HG03521 (cell line): ENCODE measurements around the gene HMCN2.
"Not testable (repeated sequence)": the region's sequence is repeated elsewhere in the genome, so short reads cannot be mapped to it uniquely, and the experiment has no call there.

ENCODE experiments used
- ATAC-seq: cut with Tn5 transposase; IDR thresholded peaks from one replicate; pipeline ENCODE4 v1.9.1; 2021; ENCODE audit warnings: mild to moderate bottlenecking, moderate library complexity; ENCODE audit not compliant: unreplicated experiment

HMCN2 gene

GRCh38 chr9:130427326-130427725, 161.8 kb downstream of the HMCN2 start:
- no peak for ATAC-seq

GRCh38 chr9:130428086-130428665, 162.6 kb downstream of the HMCN2 start:
- ATAC-seq, result no peak

- no peak for ATAC-seq
Observed at GRCh38 chr9:130429381-130429780, 163.8 kb downstream of the HMCN2 start.

GRCh38 chr9:130429831-130430230, 164.3 kb downstream of the HMCN2 start:
- no peak for ATAC-seq

- ATAC-seq, result no peak
Observed at GRCh38 chr9:130430232-130430631, 164.7 kb downstream of the HMCN2 start.

DNA sequence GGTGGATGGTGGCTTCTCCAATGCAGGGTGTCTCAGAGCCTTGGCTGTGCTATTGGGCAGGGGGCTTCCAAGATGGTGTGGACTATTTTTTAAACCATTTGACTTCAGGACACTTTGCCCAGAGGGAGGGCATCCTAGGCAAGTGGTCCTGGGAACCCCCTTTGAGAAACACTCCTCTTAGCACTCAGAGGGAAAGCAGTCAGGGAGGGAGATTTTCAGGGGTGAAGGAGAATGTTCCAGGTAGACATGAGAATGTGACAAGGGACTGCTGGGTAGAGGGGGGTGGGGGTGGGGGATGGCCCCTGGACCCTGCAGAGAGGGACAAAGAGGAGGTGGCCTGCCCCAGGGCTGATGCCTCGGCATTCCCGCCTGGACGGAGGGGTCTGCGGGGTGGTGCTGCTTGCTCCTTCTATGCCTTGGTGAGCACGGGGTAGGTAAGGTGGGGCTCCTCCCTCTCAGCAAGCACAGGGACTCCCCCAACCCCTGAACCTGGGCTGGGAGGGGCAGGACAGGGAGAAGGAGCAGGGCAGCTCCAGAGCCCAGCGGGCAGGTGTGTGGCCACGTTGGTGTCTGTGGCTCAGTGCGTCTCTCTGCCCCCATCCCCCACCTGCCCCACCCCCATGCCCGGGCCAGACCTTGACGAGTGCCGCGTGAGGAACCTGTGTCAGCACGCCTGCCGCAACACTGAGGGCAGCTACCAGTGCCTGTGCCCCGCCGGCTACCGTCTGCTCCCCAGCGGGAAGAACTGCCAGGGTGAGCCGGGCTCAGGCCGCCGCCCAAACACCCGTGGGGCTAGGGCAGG, 165.4 kb downstream of the HMCN2 start:
- no peak for ATAC-seq

GRCh38 chr9:130431536-130432303, 166.2 kb downstream of the HMCN2 start:
- no peak for ATAC-seq

DNA sequence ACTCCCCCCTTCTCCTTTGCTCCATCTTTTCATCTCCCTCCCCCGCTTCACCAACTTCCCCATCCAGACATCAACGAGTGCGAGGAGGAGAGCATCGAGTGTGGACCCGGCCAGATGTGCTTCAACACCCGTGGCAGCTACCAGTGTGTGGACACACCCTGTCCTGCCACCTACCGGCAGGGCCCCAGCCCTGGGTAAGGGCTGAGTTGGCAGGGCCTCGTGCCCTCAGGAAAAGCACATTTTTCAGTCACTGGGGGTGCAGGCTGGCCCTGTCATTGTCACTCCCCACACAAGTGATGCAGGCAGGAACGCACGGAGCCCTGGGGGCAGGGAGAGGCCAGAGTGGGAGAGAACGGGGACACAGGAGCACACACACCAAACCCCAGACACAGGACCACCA, 166.8 kb downstream of the HMCN2 start:
- no peak for ATAC-seq

- ATAC-seq, result no peak
Observed at GRCh38 chr9:130432796-130433167, 167.2 kb downstream of the HMCN2 start.

DNA sequence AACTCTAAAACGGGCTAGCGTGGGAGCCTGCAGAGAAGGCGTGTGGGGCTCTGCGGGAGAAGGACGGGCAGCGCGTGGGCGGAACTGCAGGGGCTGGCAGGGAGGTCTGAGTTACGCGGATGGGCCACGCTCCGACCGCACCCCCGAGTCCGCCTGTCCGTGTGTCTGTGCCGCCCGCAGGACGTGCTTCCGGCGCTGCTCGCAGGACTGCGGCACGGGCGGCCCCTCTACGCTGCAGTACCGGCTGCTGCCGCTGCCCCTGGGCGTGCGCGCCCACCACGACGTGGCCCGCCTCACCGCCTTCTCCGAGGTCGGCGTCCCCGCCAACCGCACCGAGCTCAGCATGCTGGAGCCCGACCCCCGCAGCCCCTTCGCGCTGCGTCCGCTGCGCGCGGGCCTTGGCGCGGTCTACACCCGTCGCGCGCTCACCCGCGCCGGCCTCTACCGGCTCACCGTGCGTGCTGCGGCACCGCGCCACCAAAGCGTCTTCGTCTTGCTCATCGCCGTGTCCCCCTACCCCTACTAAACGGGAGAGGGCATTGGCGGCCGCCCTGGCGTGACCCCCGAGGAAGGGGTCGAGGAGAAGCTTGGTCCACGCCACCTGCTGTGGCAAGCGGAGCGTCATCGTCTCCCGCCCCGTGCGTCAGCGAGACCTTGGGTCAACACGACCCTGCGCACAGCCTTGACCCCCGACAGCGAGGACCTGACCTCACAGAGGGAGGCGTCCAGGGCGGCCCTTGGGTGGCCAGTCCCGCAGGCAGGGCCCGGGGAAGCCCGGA, 167.8 kb downstream of the HMCN2 start:
- no peak for ATAC-seq

DNA sequence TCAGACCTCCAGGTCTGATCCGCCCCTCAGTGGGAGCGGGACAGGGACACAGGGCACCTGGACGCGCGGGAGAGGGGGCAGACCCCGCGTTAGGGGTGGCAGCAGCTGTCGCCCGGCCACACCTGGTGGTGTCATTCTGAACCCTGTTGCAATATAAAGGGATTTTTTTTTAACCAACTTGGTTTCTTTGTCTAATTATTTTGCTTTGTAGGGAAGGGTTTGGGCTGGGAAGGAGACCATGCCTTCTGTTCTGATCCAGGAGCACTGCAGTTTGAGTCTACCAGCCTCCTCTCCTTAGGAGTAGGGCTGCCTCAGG, 168.3 kb downstream of the HMCN2 start:
- no peak for ATAC-seq

GRCh38 chr9:130434656-130435055, 169.1 kb downstream of the HMCN2 start:
- ATAC-seq, result not testable (repeated sequence)

- ATAC-seq, result no peak
Observed at GRCh38 chr9:130437011-130437789, 171.6 kb downstream of the HMCN2 start.

GRCh38 chr9:130438382-130438981, 172.9 kb downstream of the HMCN2 start:
- no peak for ATAC-seq

- ATAC-seq, result no peak
Observed at GRCh38 chr9:130441031-130441430, 175.5 kb downstream of the HMCN2 start.

DNA sequence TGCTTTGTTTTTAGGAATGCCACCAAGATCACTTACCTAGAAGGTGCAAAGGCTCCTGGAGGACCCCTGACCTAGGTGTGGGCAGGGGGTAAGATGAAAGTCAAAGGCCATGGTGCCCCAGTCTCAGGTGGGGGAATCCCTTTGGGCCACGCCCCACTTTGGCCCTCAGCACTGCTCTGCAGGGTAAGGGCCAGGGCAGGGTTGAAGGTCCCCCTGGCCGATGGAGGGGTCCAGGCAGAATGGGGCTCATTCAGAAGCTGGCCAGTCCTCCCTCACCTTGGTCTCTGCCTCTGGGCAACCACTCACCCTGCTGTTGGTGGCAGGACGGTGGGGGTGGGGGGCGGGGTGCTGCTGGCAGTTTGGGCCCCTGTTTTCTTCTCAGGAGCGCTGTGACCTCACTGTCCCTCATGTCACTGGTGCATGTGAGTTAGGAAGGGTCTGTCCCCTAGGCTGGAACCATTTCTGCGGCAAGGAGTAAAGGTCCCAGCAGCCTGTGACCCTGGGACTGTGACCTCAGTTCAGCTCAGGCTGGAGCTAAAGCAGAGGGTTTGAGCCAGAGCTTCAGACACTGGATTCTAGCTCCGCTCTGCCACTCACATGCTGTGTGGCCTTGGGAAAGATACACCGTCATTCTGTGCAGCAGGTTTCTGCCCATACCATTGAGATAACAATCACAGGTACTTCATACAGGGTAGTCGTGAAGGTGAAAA, 177.3 kb downstream of the HMCN2 start:
- ATAC-seq, result no peak

- ATAC-seq, result no peak
Observed at GRCh38 chr9:130443456-130443801, 177.9 kb downstream of the HMCN2 start.

GRCh38 chr9:130443840-130444492, 178.4 kb downstream of the HMCN2 start:
- no peak for ATAC-seq

DNA sequence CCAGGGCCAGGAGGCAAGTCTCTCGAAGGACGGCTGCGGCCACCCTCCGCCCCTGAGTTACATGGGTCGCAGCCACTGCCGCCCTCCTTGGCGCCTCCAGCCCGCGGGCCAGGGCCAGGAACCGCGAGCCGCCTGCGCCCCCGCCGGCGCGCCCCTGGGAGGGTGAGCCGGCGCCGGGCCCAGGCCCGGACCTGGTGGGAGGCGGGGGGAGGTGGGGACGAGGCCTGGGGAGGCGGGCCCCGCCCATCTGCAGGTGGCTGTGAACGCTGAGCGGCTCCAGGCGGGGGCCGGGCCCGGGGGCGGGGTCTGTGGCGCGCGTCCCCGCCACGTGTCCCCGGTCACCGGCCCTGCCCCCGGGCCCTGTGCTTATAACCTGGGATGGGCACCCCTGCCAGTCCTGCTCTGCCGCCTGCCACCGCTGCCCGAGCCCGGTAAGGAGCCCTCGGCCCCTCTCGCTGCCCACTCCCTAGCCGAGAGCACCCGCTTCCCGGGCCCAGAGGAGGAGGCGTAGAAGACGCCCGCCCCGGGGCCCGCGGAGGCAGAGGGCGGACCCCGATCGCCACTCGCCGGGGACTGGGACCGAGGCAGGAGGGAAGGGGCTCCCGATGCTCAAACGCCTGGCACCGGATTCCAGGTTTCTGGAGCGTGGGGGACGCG, 179.1 kb downstream of the HMCN2 start, which contains the start of gene ASS1:
Gene ASS1 (plus strand): TSS at position 397 of the 657 bp plus-strand sequence. CDS start 7,268 bp downstream, outside the sequence.
- ATAC-seq, result no peak
